GM12875 (cell line): ENCODE measurements around the gene TMC2.

ENCODE experiments used
- H3K4me3 ChIP-seq: one replicate; pipeline ENCODE4 v1.5.1; 2011; ENCODE audit warnings: low read depth, low read length, control low read depth
- TF ChIP-seq, protein P1 (sequence below): IDR thresholded peaks from 2 replicates; pipeline ENCODE4 v1.5.1; 2011; ENCODE audit warnings: low read depth, mild to moderate bottlenecking, control low read depth, inconsistent platforms, low read length, moderate library complexity, borderline replicate concordance; ENCODE audit not compliant: insufficient read depth

TMC2 gene

DNA sequence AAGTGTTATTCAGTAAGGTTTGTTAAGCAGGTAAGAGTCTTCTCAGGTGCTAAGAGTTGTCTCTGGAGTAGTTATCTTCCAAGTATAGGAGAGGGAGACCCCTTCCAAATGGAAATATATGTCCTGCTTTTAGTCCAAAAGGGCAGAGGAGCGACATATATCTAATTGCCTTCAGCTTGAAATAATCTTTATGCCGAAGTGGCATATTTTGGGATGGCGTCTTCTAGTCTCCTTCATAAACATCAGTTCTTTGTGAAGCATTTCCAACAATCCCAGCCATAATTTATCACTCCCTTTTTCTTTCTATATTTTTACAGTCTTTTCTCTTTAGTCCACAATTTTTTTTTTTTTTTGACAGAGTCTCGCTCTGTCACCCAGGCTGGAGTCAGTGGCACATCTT, 6.0 kb downstream of the TMC2 start:
- H3K4me3 ChIP-seq, result no peak overlapping the region
- TF ChIP-seq, protein P1, sequence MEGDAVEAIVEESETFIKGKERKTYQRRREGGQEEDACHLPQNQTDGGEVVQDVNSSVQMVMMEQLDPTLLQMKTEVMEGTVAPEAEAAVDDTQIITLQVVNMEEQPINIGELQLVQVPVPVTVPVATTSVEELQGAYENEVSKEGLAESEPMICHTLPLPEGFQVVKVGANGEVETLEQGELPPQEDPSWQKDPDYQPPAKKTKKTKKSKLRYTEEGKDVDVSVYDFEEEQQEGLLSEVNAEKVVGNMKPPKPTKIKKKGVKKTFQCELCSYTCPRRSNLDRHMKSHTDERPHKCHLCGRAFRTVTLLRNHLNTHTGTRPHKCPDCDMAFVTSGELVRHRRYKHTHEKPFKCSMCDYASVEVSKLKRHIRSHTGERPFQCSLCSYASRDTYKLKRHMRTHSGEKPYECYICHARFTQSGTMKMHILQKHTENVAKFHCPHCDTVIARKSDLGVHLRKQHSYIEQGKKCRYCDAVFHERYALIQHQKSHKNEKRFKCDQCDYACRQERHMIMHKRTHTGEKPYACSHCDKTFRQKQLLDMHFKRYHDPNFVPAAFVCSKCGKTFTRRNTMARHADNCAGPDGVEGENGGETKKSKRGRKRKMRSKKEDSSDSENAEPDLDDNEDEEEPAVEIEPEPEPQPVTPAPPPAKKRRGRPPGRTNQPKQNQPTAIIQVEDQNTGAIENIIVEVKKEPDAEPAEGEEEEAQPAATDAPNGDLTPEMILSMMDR, result no peak

DNA sequence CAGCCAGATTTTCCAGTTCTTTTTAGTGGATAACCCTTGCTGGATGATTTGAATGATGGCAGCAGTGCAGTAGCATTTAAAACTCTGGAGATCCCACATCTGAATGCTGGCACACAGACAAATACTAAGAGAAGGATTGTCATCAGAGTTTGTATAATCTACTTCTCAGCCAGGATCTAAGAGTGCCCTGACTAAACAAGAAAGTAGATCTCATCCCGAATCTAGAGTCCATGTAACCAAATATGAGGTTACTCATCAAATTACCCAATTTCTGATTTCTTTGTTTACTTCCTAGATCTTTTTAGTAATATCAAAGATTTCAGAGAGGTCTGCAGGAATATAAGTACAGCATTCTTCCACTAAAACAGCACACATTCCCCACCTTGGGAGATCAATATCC, 7.8 kb downstream of the TMC2 start:
- H3K4me3 ChIP-seq, result no peak overlapping the region

GRCh38 chr20:2545594-2545993, 9.2 kb downstream of the TMC2 start:
- TF ChIP-seq, protein P1, result no peak
- no peak overlapping the region for H3K4me3 ChIP-seq

More for the DNA sequence above, 7.8 kb downstream of the TMC2 start:
- TF ChIP-seq, protein P1, result no peak

DNA sequence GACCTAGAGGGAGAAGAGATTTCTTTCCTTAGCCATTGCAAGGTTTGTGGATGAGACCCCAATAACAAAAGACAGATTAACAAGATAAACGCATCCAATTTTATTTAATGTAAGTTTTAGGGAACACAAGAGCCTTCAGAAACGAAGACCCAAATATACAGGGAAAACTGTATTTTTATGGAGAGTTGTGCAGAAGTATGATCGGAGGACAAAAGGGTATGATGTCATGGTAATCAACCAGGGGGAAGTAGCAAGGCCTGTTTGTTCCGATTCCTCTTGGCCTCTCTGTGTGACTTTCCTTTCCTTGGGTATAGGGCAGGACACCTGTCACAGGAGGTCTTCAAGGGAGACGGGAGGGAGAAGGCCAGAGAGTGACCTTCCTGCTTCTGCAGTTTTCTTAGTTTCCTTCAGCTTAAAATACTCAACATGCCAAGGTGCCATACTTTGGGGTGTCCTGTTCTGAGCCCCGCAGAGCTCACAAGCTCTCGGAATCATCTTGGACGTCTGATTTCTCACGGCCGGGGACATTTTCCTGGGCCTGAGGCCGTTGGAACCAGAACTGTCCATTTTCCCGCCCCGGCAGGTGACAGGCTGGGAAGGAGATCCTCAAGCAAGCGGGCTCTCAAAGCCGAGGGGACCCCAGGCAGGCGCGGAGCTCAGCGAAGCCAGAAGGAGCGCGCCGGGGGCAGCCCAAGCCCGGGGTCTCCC, 21.7 kb downstream of the TMC2 start:
- H3K4me3 ChIP-seq, result no peak overlapping the region
- TF ChIP-seq, protein P1, result no peak

DNA sequence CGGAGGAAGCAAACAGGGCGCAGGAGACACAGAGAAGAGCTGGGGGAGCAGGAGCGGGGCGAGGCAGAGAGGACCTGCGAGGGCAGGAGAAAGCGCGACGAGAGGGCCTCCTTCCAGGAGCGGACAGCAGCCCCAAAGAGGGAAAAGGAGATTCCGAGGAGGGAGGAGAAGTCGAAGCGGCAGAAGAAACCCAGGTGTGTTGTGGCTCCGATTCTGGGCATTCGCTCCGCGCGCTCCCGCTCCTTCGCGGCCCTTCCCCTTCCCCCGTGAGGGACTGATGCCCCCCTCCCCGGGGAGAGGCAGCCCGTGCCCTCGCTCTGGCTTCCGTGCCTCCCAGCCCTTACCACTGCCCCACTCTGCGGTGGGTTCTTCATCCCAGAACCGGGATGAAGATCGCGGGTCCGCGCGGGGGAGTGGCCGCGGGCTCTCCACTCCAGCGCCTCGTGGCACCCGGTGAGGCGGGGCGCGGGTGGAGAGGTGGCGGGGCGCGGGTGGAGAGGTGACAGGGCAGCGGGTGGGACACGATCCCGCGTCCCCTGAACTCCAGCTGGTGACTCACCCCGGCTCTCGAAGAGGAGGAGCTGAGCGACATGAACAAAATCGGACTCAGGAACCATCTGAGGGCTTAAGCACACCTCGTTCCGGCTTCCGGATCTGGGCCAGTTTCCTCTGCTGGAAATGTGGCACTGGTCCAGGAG, 22.4 kb downstream of the TMC2 start:
- no peak overlapping the region for H3K4me3 ChIP-seq
- TF ChIP-seq, protein P1, result no peak

DNA sequence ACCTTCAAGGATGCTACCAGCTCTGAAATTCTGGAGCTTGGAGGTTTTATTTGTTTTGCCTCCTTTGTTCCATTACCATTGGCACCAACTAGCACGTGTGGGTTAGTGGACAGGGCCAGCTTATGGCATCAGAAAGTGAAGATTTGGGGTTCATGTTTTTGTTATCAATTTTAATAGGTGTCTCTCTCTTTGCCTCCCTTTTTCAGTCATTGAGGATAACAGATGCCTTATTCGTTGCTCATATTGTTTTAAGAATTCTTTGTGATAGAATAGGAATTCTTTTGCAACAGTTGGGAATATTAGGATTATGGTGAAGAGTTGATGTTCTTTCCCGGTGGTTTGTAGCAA, 22.9 kb downstream of the TMC2 start:
- TF ChIP-seq, protein P1, result no peak
- H3K4me3 ChIP-seq, result no peak overlapping the region

DNA sequence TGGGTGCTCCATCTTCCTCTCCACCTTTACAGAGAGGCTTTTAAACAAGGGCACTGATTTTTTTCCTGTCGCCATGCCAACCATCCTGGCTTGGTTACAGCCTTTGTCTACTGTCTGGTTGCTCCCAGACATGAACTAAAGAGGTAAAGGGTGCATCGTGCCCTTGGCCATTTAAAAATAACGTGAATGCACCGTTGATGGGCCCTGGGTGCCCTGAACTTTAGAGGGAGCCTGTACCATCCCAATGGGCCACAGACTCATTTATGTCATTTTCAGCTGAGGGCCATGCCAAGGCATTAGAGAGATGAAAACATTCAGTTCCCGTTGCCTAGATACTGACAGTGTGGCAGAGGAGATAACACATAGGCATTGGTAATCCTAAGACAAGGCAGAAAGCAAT, 23.3 kb downstream of the TMC2 start:
- H3K4me3 ChIP-seq, result no peak overlapping the region
- TF ChIP-seq, protein P1, result no peak
